ENCODE measurements around the gene EML4.
"Not testable (repeated sequence)": the region's sequence is repeated elsewhere in the genome, so short reads cannot be mapped to it uniquely, and the experiment has no call there.

The EML4 gene, protein sequence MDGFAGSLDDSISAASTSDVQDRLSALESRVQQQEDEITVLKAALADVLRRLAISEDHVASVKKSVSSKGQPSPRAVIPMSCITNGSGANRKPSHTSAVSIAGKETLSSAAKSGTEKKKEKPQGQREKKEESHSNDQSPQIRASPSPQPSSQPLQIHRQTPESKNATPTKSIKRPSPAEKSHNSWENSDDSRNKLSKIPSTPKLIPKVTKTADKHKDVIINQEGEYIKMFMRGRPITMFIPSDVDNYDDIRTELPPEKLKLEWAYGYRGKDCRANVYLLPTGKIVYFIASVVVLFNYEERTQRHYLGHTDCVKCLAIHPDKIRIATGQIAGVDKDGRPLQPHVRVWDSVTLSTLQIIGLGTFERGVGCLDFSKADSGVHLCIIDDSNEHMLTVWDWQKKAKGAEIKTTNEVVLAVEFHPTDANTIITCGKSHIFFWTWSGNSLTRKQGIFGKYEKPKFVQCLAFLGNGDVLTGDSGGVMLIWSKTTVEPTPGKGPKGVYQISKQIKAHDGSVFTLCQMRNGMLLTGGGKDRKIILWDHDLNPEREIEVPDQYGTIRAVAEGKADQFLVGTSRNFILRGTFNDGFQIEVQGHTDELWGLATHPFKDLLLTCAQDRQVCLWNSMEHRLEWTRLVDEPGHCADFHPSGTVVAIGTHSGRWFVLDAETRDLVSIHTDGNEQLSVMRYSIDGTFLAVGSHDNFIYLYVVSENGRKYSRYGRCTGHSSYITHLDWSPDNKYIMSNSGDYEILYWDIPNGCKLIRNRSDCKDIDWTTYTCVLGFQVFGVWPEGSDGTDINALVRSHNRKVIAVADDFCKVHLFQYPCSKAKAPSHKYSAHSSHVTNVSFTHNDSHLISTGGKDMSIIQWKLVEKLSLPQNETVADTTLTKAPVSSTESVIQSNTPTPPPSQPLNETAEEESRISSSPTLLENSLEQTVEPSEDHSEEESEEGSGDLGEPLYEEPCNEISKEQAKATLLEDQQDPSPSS

DNA sequence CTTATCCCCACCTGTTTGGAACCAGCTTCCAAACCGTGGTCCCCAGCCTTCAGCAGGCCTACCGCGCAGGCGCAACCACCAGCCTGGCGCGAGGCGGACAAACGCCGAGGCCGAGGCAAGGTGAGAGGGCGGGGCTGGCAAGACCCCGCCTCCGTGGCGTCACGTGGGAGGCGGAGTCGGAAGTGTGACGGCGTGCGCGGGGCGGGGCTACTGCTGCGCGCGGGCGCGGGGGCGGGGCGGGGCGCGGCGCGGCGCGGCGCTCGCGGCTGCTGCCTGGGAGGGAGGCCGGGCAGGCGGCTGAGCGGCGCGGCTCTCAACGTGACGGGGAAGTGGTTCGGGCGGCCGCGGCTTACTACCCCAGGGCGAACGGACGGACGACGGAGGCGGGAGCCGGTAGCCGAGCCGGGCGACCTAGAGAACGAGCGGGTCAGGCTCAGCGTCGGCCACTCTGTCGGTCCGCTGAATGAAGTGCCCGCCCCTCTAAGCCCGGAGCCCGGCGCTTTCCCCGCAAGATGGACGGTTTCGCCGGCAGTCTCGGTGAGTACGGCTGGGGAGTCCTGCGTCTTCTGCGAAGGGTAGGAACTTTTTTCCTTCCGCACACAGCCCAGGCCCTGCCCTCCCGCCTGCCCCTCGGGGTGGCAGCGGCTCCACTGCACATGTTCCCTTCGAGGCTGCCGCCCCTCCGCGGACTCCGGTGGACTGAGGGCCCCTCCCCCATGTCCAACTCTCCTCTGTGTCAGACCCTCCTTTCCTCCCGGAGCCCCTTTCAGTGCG is at the start of gene EML4:
TSS of gene EML4 (plus strand) at position 254 of the 774 bp plus-strand sequence. CDS start at position 513, 259 bp downstream.
- Mint-ChIP-seq H3K27ac (peak within 1 kb of the TSS; percentile 68), H3K9me3 (no peaks in the 10 kb centered on the region), H3K36me3 (no peaks in the 10 kb centered on the region), H3K27me3 (no peaks in the 10 kb centered on the region), H3K4me3 (no peak within 1 kb of the TSS), H3K4me1 (peaks cover 13% of the 10 kb centered on the region)

DNA sequence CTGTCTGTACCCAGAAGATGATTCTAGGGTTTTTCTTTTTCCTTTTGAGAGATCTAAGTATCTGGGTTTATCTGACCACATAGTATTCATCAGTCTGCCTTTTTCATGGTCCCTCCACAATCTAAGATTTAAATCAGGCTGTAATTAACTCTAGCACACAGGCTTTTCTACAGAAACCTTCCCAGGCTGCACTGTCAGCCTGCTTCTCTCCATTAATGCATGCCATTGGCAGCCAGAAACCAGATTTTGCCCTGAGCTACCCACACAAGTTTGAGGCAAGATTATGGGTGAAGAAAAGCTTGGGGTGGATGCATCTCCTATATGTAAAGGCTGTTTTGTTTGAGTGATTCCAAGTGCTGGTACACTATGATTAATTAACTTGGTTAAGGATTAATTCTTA is 45.7 kb upstream of the EML4 start:
- Mint-ChIP-seq H3K4me1 (peaks cover 70% of the 10 kb centered on the region), H3K9me3 (no peaks in the 10 kb centered on the region), H3K4me3 (peak overlapping the region; percentile 19), H3K27ac (peak overlapping the region; percentile 53), H3K27me3 (no peaks in the 10 kb centered on the region), H3K36me3 (no peaks in the 10 kb centered on the region)

DNA sequence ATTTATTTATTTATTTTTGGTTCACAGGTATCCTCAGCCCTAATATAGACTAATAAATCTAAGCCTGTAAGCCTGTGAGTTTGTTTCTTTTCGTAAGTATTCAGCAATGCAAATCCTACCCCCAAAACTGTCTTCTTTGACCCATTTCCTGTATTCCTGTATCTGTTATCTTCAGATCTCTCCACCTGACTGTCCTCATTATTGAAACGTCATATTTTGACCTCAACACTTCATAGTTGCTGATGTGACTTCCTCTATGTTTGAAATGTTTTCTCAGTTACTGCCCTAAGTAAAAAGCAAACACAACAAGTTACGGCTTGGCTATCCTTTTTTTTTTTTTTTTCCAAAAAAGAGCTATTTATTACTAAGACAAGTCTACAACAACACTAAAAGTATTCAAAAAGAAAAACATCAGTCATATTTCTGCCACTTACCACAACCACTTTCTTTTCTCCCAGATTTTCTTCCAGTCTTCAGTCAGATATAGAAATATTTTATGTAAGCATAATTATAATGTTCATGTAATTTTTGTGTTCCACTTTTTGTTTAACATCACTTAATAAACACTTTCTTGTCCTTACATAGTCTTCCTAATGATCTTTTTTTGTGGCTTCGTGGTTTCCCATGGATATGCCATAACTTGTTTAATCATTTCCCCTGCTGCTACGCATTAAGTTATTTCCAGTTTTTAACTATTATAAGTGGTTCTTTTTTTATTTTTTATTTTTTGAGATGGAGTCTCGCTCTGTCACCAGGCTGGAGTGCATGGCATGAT is 45.0 kb upstream of the EML4 start:
- peak overlapping the region; percentile 55 for H3K4me3 Mint-ChIP-seq
- no peaks in the 10 kb centered on the region for H3K27me3 Mint-ChIP-seq
- H3K27ac Mint-ChIP-seq = peak overlapping the region; percentile 80
- H3K9me3 Mint-ChIP-seq = no peaks in the 10 kb centered on the region
- H3K4me1 Mint-ChIP-seq = peaks cover 70% of the 10 kb centered on the region
- H3K36me3 Mint-ChIP-seq = no peaks in the 10 kb centered on the region

DNA sequence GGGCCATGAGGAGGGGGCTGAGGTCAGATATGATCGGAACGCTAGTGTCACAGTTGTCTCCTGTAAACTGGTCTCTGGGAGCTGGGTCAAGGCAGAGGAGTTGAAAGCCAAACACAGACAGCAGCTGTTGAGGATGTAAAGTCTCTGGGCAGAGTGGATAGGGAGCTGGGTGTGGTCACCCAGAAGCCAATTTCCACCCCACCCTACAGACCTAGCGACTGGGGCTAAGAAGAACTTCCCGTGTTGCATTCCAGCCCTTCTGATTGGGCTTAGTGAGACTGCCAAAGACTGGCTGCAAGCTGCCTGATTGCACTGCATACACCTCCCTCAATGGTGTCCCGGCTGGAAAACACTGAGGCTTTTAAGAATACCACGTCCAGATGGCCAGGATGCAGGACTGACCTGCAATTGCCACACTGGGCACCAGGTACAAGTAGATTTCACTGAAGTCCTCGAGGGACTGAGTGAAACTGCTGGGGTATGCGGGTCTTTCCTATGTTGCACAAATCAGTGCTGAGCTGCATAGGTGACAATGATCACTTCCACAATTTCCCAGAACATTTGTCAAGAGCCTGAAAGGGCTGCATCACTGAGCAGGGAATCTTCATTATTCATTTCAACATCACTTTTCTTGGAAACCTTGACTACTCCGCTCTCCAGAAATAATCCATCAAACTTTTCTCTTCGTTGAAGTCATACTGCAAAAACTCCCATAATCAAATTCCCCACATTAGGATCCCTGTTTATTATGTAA is 43.1 kb upstream of the EML4 start:
- Mint-ChIP-seq H3K36me3 (no peaks in the 10 kb centered on the region), H3K9me3 (no peaks in the 10 kb centered on the region), H3K27ac (peak overlapping the region; percentile 33), H3K27me3 (no peaks in the 10 kb centered on the region), H3K4me1 (peaks cover 81% of the 10 kb centered on the region), H3K4me3 (peak overlapping the region; percentile 41)

DNA sequence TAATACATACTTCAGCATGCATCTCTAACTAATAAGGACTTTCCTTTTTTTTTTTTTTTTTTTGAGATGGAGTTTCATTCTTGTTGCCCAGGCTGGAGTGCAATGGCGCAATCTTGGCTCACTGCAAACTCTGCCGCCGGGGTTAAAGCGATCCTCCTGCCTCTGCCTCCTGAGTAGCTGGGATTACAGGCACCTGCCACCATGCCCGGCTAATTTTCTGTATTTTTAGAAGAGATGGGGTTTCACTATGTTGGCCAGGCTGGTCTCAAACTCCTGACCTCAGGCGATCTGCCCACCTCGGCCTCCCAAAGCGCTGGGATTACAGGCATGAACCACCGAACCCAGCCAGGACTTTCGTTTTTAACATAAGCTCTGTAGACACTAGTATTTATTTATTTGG is 42.3 kb upstream of the EML4 start:
- H3K4me3 Mint-ChIP-seq = peak overlapping the region; percentile 56
- H3K27ac Mint-ChIP-seq = peak overlapping the region; percentile 65
- H3K9me3 Mint-ChIP-seq, H3K36me3 Mint-ChIP-seq, H3K27me3 Mint-ChIP-seq: not testable (repeated sequence)
- peaks cover 86% of the 10 kb centered on the region for H3K4me1 Mint-ChIP-seq

DNA sequence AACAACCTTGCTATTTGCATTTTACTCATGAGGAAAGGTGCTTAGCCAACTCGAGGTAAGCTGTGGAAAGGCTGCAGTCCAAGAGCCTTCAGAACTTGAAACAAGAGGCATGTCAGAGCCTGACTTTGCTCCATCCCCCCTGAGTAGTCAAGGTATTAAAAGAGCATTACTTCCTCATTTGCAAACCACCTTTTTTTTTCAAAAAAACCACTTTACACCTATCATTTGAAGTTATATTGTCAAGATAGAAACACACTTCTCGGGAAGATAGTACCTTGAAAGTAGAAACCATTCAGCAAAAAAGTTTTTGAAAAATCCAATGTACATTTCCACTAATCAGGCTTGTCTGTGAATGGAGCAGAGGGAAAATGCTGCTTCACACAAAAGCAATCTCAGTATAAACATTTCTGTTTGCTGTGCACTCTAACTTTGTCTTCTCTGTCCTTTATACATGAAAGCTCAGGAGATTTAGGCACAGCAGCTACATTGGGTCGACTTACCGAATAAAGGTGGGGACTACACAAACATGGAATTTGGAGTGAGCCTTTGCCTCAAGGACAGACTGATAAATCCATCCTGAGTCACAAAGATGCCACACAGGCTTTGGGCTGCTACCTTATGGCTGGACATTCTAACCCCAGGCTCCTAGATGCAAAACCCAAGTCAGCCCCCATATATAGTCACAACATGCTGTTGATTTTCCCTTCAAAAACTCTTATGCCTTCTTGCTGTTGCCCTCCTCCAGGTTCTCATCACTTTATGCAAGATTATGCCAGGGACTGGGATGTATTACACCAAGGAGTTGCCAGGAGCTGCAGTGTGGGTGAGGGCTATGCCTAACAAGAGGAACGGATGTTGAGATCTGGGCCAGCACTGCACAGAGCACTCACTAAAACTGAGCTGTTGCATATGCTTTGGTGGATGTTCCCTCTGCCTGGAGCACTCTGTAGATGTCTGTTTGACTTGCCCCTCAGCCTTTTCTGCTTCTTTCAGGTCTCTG is 41.4 kb upstream of the EML4 start:
- peak overlapping the region; percentile 59 for H3K4me3 Mint-ChIP-seq
- H3K36me3 Mint-ChIP-seq = no peaks in the 10 kb centered on the region
- no peaks in the 10 kb centered on the region for H3K9me3 Mint-ChIP-seq
- peaks cover 94% of the 10 kb centered on the region for H3K4me1 Mint-ChIP-seq
- H3K27ac Mint-ChIP-seq = peak overlapping the region; percentile 68
- no peaks in the 10 kb centered on the region for H3K27me3 Mint-ChIP-seq

DNA sequence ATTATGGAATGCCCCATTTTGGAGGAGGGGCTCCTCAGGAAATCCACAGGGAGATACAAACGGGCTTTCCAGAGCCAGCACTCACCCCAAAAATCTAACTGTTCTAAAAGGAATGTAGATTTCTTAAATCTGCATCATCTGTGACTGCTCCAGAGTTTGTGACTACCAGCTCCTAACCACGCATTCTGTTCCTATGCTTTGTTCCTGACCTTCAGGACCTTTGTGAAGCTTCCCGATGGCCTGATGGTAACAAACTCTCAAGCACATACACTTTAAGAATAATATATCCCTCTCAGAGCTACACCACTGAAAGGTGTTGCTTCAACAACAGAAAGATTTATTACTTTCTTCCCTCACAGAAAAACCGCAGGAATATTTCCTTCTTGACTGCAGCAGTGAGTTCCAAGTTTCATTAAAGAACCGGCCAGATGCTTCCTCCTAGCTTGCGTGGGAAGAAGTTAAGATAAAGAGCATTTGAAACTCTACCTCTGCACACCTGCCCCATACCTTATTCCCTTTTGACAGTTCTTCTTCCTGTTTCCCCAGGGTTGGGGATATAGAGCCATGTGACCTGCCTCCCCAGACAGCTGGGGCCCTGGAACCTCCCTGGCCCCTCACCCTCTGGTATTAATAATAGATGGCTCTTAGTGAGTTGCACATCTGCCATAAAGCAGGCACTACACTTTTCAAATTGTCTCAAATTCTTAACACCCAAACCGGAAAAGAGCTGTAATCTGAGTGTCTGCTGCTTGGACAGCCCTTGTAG is 40.2 kb upstream of the EML4 start:
- Mint-ChIP-seq H3K27me3 (no peaks in the 10 kb centered on the region), H3K27ac (peak overlapping the region; percentile 79), H3K9me3 (no peaks in the 10 kb centered on the region), H3K4me3 (peak overlapping the region; percentile 59), H3K4me1 (peaks cover 97% of the 10 kb centered on the region), H3K36me3 (no peaks in the 10 kb centered on the region)

DNA sequence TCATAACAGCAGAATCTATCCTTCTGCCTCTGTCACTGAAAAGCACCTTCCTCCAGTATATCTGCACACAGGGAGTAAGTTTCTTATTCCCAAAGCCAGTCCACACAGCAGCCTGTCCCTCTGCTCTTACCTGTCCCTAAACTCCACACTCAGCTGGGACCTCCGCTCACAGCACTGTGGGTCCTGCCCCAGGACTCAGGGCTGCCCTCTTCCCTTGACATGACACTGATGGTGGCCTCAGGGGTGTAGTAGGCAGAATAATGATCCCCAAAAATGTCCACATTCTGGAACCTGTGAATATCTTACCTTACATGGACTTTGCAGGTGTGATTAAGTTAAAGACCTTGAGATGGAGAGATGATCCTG is 39.7 kb upstream of the EML4 start:
- Mint-ChIP-seq H3K36me3 (no peaks in the 10 kb centered on the region), H3K4me3 (peak overlapping the region; percentile 59), H3K27ac (peak overlapping the region; percentile 63), H3K27me3 (no peaks in the 10 kb centered on the region), H3K9me3 (no peaks in the 10 kb centered on the region), H3K4me1 (peaks cover 96% of the 10 kb centered on the region)

DNA sequence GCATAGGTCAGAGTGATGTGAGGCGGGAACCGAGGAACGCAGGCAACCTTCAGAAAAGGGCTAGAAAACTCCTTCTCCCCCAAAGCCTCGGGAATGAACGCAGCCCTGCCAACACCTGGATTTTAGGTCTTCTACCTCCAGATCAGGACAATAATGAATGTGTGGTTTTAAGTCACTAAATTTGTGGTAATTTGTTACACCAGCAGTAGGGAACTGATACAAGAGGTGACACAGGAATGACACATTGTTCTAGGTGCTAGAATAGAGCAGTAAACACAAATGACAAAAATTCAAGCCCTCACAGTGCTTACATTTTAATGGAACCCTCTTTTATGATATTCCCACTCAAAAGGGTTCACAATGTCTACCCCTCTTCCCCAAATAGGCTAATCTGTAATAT is 39.2 kb upstream of the EML4 start:
- peaks cover 96% of the 10 kb centered on the region for H3K4me1 Mint-ChIP-seq
- H3K36me3 Mint-ChIP-seq = no peaks in the 10 kb centered on the region
- H3K4me3 Mint-ChIP-seq = no peak overlapping the region
- H3K9me3 Mint-ChIP-seq = no peaks in the 10 kb centered on the region
- no peaks in the 10 kb centered on the region for H3K27me3 Mint-ChIP-seq
- no peak overlapping the region for H3K27ac Mint-ChIP-seq

DNA sequence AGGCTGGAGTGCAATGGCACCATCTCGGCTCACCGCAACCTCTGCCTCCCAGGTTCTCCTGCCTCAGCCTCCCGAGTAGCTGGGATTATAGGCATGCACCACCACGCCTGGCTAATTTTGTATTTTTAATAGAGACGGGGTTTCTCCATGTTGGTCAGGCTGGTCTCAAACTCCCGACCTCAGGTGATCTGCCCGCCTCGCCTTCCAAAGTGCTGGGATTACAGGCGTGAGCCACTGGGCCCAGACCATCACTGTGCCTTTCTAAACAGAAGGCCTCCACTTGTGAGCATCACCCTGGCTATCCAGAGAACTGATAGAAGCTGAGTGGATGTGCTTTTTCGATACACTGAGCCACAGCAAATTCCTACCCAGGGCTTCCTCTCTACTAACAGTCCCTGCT is 38.3 kb upstream of the EML4 start:
- H3K4me1 Mint-ChIP-seq = peaks cover 97% of the 10 kb centered on the region
- H3K4me3 Mint-ChIP-seq, H3K27ac Mint-ChIP-seq, H3K36me3 Mint-ChIP-seq, H3K9me3 Mint-ChIP-seq, H3K27me3 Mint-ChIP-seq: not testable (repeated sequence)

DNA sequence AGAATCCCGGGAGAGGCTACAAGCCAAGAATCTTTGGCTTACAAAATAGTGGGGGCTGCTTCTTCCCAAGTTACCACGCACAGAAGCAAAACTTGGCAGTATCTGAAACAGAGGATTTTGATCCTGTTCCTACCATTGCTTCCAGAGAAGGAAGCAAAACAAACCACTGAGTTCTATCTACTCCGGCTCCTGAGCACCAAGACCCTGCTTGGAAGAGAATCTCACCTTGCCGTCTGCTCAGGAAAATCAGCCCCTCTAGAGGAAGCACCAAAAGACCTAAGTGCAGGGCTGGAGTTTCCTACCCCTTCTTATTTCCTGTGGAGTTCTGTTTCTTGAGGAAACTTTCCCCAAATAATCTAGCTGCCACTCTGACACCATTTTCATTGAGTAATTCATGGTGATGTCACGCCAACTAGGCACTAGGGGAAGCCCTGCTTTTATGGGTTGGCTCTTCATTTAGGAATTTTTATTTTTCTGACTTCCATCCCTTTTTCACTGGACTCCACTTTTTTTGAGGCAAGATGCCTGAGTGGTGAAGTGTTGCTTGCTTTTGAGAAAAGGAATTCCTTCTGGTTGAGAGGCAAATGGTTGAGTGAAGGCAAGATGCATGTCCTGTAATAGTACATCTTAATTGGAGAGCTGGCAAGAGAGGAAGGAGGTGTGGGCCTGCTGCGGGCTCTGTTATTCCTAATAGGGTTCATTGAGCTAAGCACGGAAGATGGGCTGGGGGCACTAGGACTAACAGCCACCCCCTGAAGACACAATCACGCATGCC is 36.8 kb upstream of the EML4 start:
- Mint-ChIP-seq H3K4me1 (peaks cover 97% of the 10 kb centered on the region), H3K4me3 (peak overlapping the region; percentile 83), H3K27me3 (no peaks in the 10 kb centered on the region), H3K27ac (peak overlapping the region; percentile 93), H3K9me3 (no peaks in the 10 kb centered on the region), H3K36me3 (no peaks in the 10 kb centered on the region)

DNA sequence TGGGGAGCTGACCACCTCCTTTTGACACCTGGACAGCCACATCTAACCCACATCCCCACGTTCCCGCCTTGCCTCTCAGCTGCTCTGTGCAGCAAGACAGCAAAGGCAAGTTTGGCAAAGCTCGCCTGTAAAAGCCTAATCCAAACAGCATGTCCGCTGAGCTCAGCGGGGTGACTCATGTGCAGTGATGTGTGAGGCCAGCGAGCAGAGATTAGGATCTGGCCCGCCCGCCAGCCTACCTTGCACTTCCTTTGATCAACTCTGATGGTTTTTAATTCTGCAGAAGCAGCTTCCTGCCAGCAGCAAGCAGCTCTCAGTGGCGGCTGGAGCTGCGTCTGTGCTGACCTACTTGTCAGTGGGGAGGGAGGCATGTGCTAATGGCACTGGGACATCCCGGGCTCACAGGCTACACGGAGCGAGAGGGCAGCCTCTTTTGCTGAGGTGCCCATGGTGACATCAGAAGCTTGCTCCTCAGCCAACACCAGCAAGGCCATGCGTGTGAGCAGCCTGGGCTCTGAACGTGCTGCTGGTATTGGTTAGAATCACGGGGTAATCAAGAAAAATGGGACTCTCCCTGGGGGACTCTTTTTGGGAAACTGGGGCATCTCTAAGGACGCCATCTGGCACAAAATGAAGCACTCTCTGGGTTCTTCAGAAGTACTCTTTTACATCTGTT is 36.0 kb upstream of the EML4 start:
- H3K9me3 Mint-ChIP-seq = no peaks in the 10 kb centered on the region
- peaks cover 92% of the 10 kb centered on the region for H3K4me1 Mint-ChIP-seq

More for the DNA sequence above, 36.0 kb upstream of the EML4 start:
- Mint-ChIP-seq H3K27ac (peak overlapping the region; percentile 84), H3K36me3 (no peaks in the 10 kb centered on the region), H3K27me3 (no peaks in the 10 kb centered on the region), H3K4me3 (peak overlapping the region; percentile 83)
